ENCODE measurements around the gene CCDC121.

DNA sequence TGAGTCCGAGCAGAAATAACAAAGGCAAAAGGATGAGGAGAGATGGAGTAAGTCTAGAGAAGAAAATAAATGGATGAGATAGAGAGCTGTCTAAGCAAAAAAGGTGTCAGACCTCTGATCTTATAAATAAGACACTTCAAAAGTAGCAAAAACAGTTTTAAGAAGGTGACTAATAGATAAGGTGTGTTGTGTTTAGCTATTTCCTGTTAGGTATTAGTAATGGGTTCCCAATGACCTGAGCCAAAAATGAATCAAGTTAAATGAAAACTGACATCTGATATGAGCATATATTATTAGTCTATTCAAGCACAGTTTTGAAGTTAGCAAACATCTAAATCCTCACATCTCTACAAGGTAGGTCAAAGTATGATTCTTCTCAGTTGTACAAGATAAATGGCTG is 24.0 kb upstream of the CCDC121 start:
- TF ChIP-seq, protein P1, sequence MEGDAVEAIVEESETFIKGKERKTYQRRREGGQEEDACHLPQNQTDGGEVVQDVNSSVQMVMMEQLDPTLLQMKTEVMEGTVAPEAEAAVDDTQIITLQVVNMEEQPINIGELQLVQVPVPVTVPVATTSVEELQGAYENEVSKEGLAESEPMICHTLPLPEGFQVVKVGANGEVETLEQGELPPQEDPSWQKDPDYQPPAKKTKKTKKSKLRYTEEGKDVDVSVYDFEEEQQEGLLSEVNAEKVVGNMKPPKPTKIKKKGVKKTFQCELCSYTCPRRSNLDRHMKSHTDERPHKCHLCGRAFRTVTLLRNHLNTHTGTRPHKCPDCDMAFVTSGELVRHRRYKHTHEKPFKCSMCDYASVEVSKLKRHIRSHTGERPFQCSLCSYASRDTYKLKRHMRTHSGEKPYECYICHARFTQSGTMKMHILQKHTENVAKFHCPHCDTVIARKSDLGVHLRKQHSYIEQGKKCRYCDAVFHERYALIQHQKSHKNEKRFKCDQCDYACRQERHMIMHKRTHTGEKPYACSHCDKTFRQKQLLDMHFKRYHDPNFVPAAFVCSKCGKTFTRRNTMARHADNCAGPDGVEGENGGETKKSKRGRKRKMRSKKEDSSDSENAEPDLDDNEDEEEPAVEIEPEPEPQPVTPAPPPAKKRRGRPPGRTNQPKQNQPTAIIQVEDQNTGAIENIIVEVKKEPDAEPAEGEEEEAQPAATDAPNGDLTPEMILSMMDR (IDR thresholded peaks at IDR 0.05): no peak
- no peak for TF ChIP-seq POLR2A (IDR thresholded peaks at IDR 0.05)

All from lower leg skin (tissue), 3 donors.